ENCODE results near the gene TRAPPC14.
A peak's percentile ranks its signal among the peaks of the same experiment; 100 is the strongest.

TRAPPC14 gene

DNA sequence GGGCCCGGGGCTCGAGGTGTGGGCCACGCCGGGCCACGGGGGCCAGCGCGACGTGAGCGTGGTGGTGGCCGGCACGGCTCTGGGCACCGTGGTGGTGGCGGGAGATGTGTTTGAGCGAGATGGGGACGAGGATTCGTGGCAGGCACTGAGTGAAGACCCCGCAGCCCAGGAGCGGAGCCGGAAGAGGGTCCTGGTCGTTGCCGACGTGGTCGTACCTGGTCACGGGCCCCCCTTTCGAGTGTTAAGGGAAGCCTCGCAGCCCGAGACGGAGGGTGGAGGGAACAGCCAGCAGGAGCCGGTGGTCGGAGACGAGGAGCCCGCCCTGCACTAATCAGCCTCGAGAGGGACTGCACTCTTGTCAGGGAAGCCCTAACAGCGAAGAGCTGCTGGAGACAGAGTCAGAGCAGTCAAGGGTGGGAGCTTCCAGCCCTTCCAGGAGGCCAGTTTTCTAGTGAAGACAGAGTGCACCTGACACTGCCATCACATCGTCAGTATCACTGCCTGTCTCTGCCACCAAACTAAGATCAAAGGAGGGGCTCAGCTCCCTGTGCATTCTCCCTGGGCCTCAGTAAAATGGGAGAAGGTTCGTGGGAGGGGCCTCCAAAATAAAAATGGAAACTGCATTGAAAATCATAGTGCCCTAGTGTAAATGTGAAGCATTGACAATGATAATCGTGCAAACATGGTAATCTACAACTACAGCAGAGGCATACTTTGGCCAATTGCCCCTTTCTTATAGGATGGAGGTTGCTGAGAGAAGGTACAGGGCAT is 30.5 kb downstream of the TRAPPC14 start:
- DNase-seq (ENCODE audit: insufficient read length, low spot score) (no peak), FAIRE-seq (no peak)

DNA sequence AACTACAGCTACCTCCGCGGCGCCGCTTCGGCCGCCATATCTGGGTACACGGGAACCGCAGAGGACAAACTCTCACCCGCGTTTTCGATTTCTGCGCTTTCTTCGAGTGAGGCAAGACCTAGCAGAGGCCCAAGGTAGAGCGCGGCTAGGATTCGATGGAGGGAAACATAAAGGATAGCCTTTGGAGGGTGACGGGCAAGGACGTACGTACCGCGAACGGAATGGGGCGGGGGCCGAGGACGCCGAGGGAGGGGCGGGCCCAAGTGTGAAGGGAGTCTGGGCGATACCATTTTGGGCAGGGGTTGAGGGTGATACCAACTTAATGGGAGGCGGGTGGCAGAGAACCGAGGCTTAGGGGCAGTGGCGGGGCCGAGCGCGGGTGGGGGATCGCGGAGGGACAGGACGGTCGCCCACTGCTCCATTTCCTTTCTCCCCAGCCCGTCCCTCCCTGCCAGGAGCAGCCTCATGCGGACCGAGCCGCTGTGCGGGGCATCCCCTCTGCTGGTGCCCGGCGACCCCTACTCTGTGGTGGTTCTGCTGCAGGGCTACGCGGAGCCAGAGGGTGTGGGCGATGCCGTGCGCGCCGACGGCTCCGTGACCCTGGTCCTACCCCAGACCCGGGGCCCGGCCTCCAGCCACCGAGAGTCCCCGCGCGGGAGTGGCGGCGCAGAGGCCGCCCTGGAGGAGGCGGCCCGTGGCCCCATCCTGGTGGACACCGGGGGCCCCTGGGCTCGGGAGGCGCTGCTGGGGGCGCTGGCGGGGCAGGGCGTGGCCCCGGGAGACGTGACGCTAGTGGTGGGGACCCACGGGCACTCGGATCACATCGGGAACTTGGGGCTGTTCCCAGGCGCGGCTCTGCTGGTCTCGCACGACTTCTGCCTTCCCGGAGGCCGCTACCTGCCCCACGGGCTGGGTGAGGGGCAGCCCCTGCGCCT is 31.3 kb downstream of the TRAPPC14 start, which contains the start of gene MBLAC1:
TSS of gene MBLAC1 (plus strand) at position 37 of the 935 bp plus-strand sequence. CDS start at position 466, 429 bp downstream.
- peak; percentile 89 for FAIRE-seq

GRCh38 chr7:100126239-100126930 is 32.1 kb downstream of the TRAPPC14 start:
- no peak for FAIRE-seq
- no peak for DNase-seq (ENCODE audit: insufficient read length, low spot score)

More for the DNA sequence above, 31.3 kb downstream of the TRAPPC14 start, which contains the start of gene MBLAC1:
- DNase-seq (ENCODE audit: insufficient read length, low spot score) = peak; percentile 72

DNA sequence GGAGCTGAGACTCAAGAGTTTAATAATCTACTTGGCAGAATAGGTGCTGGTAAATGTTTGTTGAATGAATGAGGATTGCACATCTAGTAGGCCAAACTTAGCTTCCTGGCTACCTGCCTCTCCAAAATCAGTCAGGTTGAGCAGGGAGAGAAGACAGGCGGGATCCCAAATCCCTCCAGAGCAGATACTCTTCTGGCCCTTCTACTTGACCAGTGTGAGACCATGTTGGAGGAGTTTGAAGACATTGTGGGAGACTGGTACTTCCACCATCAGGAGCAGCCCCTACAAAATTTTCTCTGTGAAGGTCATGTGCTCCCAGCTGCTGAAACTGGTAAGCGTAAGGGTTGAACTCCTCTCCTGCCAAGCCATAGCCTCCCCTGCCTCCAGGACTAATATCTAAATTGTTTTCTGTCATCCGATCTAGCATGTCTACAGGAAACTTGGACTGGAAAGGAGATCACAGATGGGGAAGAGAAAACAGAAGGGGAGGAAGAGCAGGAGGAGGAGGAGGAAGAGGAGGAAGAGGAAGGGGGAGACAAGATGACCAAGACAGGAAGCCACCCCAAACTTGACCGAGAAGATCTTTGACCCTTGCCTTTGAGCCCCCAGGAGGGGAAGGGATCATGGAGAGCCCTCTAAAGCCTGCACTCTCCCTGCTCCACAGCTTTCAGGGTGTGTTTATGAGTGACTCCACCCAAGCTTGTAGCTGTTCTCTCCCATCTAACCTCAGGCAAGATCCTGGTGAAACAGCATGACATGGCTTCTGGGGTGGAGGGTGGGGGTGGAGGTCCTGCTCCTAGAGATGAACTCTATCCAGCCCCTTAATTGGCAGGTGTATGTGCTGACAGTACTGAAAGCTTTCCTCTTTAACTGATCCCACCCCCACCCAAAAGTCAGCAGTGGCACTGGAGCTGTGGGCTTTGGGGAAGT is 34.0 kb downstream of the TRAPPC14 start:
- no peak for FAIRE-seq
- DNase-seq (ENCODE audit: insufficient read length, low spot score) = no peak

DNA sequence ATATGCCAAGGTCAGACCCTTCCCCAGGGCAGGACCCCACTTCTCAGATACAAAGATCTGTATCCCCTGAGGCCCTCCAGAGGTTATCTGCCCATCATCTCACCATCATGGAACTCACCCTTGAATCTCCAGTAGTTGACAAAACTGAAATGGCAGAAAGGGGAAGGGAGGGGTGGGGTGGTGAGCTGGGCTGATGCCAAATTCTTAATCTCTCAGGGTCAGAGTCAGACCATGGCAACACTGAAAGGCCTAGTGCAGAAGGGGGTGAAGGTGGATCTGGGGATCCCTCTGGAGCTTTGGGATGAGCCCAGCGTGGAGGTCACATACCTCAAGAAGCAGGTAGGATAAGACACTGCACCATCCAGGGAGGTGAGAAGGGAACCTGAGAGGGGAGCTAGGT is 36.0 kb downstream of the TRAPPC14 start:
- DNase-seq (ENCODE audit: insufficient read length, low spot score) (no peak), FAIRE-seq (no peak)

- DNase-seq (ENCODE audit: insufficient read length, low spot score) (no peak), FAIRE-seq (no peak)
Observed at GRCh38 chr7:100122067-100122466, 36.5 kb downstream of the TRAPPC14 start.

DNA sequence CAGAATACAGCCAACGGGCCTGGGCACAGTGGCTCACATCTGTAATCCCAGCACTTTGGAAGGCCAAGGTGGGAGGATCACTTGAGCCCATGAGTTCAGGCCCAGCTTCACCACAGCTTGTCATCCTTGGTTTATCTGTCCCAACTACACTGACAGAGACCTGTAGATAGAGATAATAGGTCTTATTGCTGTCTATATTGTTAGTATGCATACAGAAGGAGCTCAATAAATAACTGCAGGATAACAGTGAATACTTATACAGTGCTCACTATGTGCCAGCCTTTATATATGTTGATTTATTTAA is 37.8 kb downstream of the TRAPPC14 start:
- DNase-seq (ENCODE audit: insufficient read length, low spot score) (no peak), FAIRE-seq (no peak)

GRCh38 chr7:100119970-100120732 is 38.4 kb downstream of the TRAPPC14 start:
- DNase-seq (ENCODE audit: insufficient read length, low spot score) = peak; percentile 36
- FAIRE-seq = no peak

GRCh38 chr7:100119072-100119969 is 39.2 kb downstream of the TRAPPC14 start, which contains the start of the genes CNPY4 and TAF6:
Gene CNPY4 (plus strand): TSS chr7:100119634. CDS start chr7:100119745, 111 bp downstream.
Gene TAF6 (minus strand): TSS chr7:100119358. CDS start chr7:100114209, 5,149 bp downstream.
- DNase-seq (ENCODE audit: insufficient read length, low spot score) (peak; percentile 97), FAIRE-seq (peak; percentile 86)

GRCh38 chr7:100118388-100119071 is 40.0 kb downstream of the TRAPPC14 start:
- DNase-seq (ENCODE audit: insufficient read length, low spot score) (no peak), FAIRE-seq (no peak)

DNA sequence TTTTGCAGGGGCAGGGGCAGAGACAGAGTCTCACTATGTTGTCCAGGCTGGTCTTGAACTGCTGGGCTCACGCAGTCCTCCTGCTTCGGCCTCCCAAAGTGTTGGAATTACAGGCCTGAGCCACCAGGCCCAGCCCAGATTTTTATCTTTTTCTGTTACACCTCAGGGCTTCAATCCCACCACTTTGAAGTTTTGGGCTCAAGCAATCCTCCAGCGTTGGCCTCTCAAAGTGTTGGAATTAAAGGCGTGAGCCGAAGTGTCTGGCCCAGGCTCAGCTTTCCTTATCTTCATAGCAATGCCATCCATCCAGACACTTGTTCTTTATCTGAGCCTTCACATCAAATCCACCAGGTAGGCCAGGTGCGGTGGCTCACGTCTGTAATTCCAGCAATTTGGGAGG is 43.5 kb downstream of the TRAPPC14 start:
- FAIRE-seq = no peak
- no peak for DNase-seq (ENCODE audit: insufficient read length, low spot score)

GRCh38 chr7:100111914-100112313 is 46.6 kb downstream of the TRAPPC14 start:
- FAIRE-seq (no peak), DNase-seq (ENCODE audit: insufficient read length, low spot score) (no peak)

DNA sequence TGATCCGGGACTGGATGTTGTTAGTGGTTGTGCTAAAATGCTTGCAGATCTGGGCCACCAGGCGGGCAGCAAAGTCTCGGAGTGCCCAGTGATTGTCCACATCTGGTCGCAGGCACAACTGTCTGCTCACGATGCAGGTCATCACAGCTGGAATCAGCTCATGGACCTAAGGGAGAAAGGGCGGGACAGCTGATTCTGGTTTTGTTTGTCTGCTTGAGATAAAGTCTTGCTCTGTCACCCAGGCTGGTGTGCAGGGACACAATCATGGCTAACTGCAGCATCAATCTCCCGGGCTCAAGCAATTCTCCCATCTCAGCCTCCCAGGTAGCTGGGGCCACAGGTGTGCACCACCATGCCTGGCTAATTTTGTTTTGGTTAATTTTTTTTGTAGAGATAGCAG is 47.4 kb downstream of the TRAPPC14 start:
- no peak for DNase-seq (ENCODE audit: insufficient read length, low spot score)
- no peak for FAIRE-seq

DNA sequence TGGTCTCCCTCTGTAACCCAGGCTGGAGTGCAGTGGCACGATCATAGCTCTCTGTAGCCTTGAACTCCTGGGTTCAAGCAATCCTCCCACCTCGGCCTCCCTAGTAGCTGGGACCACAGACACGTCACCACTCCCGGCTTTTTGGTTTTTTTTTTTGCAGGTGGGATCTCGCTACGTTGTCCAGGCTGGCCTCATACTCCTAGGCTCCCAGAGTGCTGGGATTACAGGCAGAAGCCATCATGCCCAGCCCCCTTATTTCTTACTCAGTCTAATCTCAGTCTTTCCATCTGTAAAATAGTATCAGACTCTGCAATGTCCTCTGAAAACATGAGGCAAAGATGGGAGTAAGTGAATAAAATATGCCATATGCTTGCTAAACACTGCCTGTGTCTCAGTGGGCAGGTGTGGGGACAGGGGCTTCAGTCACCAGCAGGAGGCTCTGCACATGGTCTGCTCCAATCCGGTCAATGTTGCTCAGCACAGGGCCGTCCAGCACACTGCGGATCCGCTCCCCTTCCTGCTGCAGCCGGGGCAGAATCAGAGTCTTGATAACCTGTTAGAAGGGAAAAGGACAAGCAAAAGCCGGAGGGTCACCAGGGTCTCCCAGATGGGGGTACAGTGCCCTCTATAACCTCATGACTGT is 48.9 kb downstream of the TRAPPC14 start:
- no peak for DNase-seq (ENCODE audit: insufficient read length, low spot score)
- no peak for FAIRE-seq

GRCh38 chr7:100107890-100108289 is 50.6 kb downstream of the TRAPPC14 start:
- DNase-seq (ENCODE audit: insufficient read length, low spot score) (no peak), FAIRE-seq (no peak)

DNA sequence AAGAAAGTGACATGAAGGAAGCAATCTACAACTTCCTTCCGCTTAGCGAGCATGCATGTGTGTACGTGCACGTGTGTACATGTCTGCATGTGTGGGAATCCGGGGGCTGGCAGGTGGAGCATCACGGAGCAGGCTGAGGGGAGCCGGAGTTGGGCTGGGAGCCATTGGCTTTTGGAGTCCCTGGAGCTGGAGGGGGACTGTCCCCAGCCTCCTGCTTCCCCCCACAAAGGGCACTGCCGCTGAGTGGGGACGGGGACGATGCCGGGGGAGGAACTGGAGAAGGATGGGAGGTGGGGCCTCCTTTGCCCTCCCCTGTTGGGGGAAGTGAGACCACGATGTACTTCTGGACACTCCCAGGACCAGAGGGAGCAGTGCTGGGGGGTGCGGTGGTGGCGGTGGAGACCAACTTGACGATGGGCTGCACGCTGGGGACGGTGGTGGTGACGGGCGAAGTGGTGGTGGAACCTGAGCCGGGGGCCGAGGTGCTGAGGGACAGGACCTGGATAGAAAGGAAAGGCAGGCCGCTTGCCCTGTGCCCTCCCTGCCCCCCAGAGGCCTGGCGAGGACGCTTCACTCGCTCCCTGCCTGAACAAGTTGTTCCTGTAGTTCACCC is 51.3 kb downstream of the TRAPPC14 start:
- DNase-seq (ENCODE audit: insufficient read length, low spot score) (no peak), FAIRE-seq (no peak)

- DNase-seq (ENCODE audit: insufficient read length, low spot score) (no peak), FAIRE-seq (no peak)
Observed at GRCh38 chr7:100106633-100107032, 51.9 kb downstream of the TRAPPC14 start.

All from GM19239 (cell line).